K562 (cell line): ENCODE measurements around the gene ANKS3. TPM values are rescaled to one million over a fixed set of nuclear protein-coding genes. Genes with fewer than 3 reads are reported as not detected.
A peak's percentile ranks its signal among the peaks of the same experiment; 100 is the strongest.

ENCODE experiments used
- ATAC-seq: fragments of 200-7000 bp; cut with Tn5 transposase; 3 replicates; pipeline ENCODE4 v1.9.1; 2020; ENCODE audit warnings: moderate library complexity
- BruUV-seq: library from RNA; stranded (reverse); fragments of 400-500 nt; replicated peaks from 2 replicates; lab custom pipeline; 2021; lab: Mats Ljungman, UMichigan
- CTCF ChIA-PET: fragments of 300-600 bp; formaldehyde crosslinking; extraction: SDS; loops from one replicate; lab custom pipeline; 2021; ENCODE audit warnings: low intra/inter-chr PET ratio; lab: Yijun Ruan, JAX
- POLR2A ChIA-PET: fragments of 300-600, 350-650 bp; sonication (Branson Sonifier 250); formaldehyde crosslinking; extraction: SDS; loops from one replicate; lab custom pipeline; 2021; ENCODE audit warnings: antibody characterized with exemption, inconsistent platforms; lab: Yijun Ruan, JAX
- DNase-seq, 4 experiments: peaks; one replicate each; pipeline versions ENCODE4 v3.0.0 to v3.0.0-alpha.2; 2011 to 2018; ENCODE audit warnings: low spot score in 3 of 4, mixed read lengths in 3 of 4; ENCODE audit errors: extremely low read depth in 1 of 4
- FAIRE-seq: peaks from 2 replicates; lab custom pipeline; 2011; peaks lifted over from hg19 to GRCh38; lab: Jason Lieb, UNC
- H2AFZ ChIP-seq: 2 replicates; pipeline ENCODE4 v1.6.0; 2011; ENCODE audit warnings: low read depth, low read length, control low read depth, inconsistent platforms
- H3K27ac ChIP-seq: fragments of 200-600 bp; 3 replicates; pipeline ENCODE4 v1.8.0; 2011; ENCODE audit warnings: low read depth, mild to moderate bottlenecking, control low read depth, inconsistent platforms, low read length, moderate library complexity, mixed read lengths; ENCODE audit errors: extremely low read depth
- H3K27me3 ChIP-seq, 2 experiments: fragments of 300-600 bp in 1 of 2; 2 replicates in 1 of 2; 3 replicates in 1 of 2; pipeline versions ENCODE4 v1.6.0 to v1.8.0; 2011; ENCODE audit warnings: inconsistent platforms in 2 of 2, low read length in 2 of 2, mild to moderate bottlenecking in 1 of 2, mixed read lengths in 1 of 2, moderate library complexity in 1 of 2; ENCODE audit not compliant: control insufficient read depth in 2 of 2, insufficient read depth in 2 of 2
- H3K36me3 ChIP-seq: fragments of 300-600 bp; 3 replicates; pipeline ENCODE4 v1.8.0; 2011; ENCODE audit warnings: mild to moderate bottlenecking, low read length, inconsistent platforms; ENCODE audit not compliant: control insufficient read depth, insufficient read depth
- H3K4me1 ChIP-seq, 2 experiments: fragments of 200-600 bp in 1 of 2; replicated peaks in 1 of 2; 2 replicates in 1 of 2; 3 replicates in 1 of 2; pipeline versions ENCODE4 v1.5.1 to v1.8.0; 2011; ENCODE audit warnings: inconsistent platforms in 2 of 2, low read length in 2 of 2, mild to moderate bottlenecking in 1 of 2, mixed read lengths in 1 of 2, moderate library complexity in 1 of 2; ENCODE audit not compliant: control insufficient read depth in 2 of 2, insufficient read depth in 2 of 2
- H3K4me2 ChIP-seq: 2 replicates; pipeline ENCODE4 v1.6.1; 2011; ENCODE audit warnings: low read length, control low read depth, inconsistent platforms, mixed read lengths; ENCODE audit not compliant: insufficient read depth
- H3K4me3 ChIP-seq: fragments of 200-600 bp; sonication (generic), shearing (Covaris generic); 2 replicates; pipeline ENCODE4 v1.5.1; 2016; ENCODE audit warnings: control low read depth, inconsistent platforms
- H3K79me2 ChIP-seq: fragments of 200-600 bp; 3 replicates; pipeline ENCODE4 v1.8.0; 2011; ENCODE audit warnings: low read length, inconsistent platforms; ENCODE audit not compliant: control insufficient read depth, insufficient read depth
- H3K9ac ChIP-seq, 2 experiments: 2 replicates each; pipeline versions ENCODE4 v1.6.0 to v1.6.1; 2011; ENCODE audit warnings: low read depth in 2 of 2, low read length in 2 of 2, control low read depth in 1 of 2, inconsistent platforms in 1 of 2, mild to moderate bottlenecking in 1 of 2, mixed read lengths in 1 of 2; ENCODE audit not compliant: insufficient read depth in 1 of 2
- H3K9me1 ChIP-seq: one replicate; pipeline ENCODE4 v1.6.0; 2011; ENCODE audit warnings: inconsistent platforms, mild to moderate bottlenecking, low read length, moderate library complexity; ENCODE audit not compliant: control insufficient read depth, insufficient read depth
- H3K9me3 ChIP-seq: replicated peaks from 2 replicates; pipeline ENCODE4 v1.5.1; 2011; ENCODE audit warnings: low read depth, low read length, inconsistent platforms; ENCODE audit not compliant: control insufficient read depth, insufficient read depth
- H4K20me1 ChIP-seq: replicated peaks from 2 replicates; pipeline ENCODE4 v1.6.1; 2011; ENCODE audit warnings: low read length, inconsistent platforms, mixed read lengths; ENCODE audit not compliant: control insufficient read depth, insufficient read depth
- GABPB2 ChIP-seq: fragments of 250-450 bp; sonication (Bioruptor Pico); conservative IDR thresholded peaks from 2 replicates; pipeline ENCODE4 v1.5.1; 2021; ENCODE audit warnings: mild to moderate bottlenecking
- RB1 ChIP-seq: fragments of 450-650 bp; IDR thresholded peaks from 2 replicates; pipeline ENCODE4 v1.6.1; 2017; ENCODE audit warnings: low read depth, mild to moderate bottlenecking
- RBFOX2 ChIP-seq: fragments of 200-400 bp; formaldehyde crosslinking; IDR thresholded peaks from 2 replicates; pipeline ENCODE4 v1.6.1; 2017; ENCODE audit warnings: low read depth, mild to moderate bottlenecking, low read length, moderate library complexity
- RBM15 ChIP-seq: fragments of 200-400 bp; formaldehyde crosslinking; IDR thresholded peaks from 2 replicates; pipeline ENCODE4 v1.6.1; 2018; ENCODE audit warnings: mild to moderate bottlenecking, low read length, moderate library complexity; ENCODE audit not compliant: insufficient read depth
- SIN3A ChIP-seq, 2 experiments: fragments of 150-350 bp in 1 of 2; IDR thresholded peaks; 2 replicates each; pipeline ENCODE4 v1.6.1; 2011 to 2016; ENCODE audit warnings: borderline replicate concordance in 2 of 2, low read depth in 2 of 2, low read length in 2 of 2, mild to moderate bottlenecking in 2 of 2, moderate library complexity in 2 of 2; ENCODE audit not compliant: control insufficient read depth in 1 of 2
- WGBS: fragments of 100-300 bp; shearing (Covaris generic); methylation state at CpG from one replicate; pipeline ENCODE4 v1.1.6; 2016; ENCODE audit warnings: low coverage, mixed read lengths; ENCODE audit not compliant: insufficient coverage; ENCODE audit errors: missing lambda C conversion rate; 5-methylcytosine and 5-hydroxymethylcytosine counted together
- in situ Hi-C: fragments of 300-500 bp; cut with MboI; formaldehyde crosslinking; loops from 4 replicates; pipeline ENCODE4 v1.15.0; 2018; ENCODE audit warnings: inconsistent platforms, mixed read lengths
- intact Hi-C: fragments of 100-400 bp; cut with micrococcal nuclease; formaldehyde crosslinking; loops from 2 replicates; pipeline ENCODE4 v1.14.2; 2022
- polyA plus RNA-seq, 8 experiments: library from polyadenylated mRNA; depleted of rRNA in 4 of 8; stranded (reverse) in 5 of 8; unstranded in 3 of 8; fragments of >200 nt; fragmentation: Nextera tagmentation in 2 of 8; fragmentation: Illumina TruSeq in 1 of 8; extraction: Ambion mirVana in 2 of 8; extraction: Trizol in 1 of 8; gene quantifications; 2 replicates each; pipeline versions ENCODE4 v1.2.1 to v1.2.3, GENCODE V29; 2011 to 2014; ENCODE audit warnings: inconsistent platforms in 1 of 8, missing spikeins in 1 of 8
- total RNA-seq, 7 experiments: library from RNA; depleted of rRNA in 6 of 7; stranded (reverse); fragments of >200 nt in 6 of 7; fragmentation: Illumina TruSeq in 2 of 7; extraction: Trizol in 2 of 7; gene quantifications; 2 replicates each; pipeline versions ENCODE4 v1.2.1 to v1.2.3, GENCODE V29; 2011 to 2021; ENCODE audit warnings: low replicate concordance in 1 of 7
- TF ChIP-seq, protein P1 (sequence below): fragments of 250-450 bp; sonication (Bioruptor Pico); IDR thresholded peaks from 2 replicates; pipeline ENCODE4 v1.4.0; 2020; ENCODE audit warnings: mild to moderate bottlenecking
- TF ChIP-seq, protein P2 (sequence below): sonication (generic); formaldehyde crosslinking; IDR thresholded peaks from 2 replicates; pipeline ENCODE4 v1.8.0; 2023; ENCODE audit warnings: missing genetic modification reagents, mild to moderate bottlenecking, borderline replicate concordance
- TF ChIP-seq, protein P3 (sequence below): sonication (generic); formaldehyde crosslinking; IDR thresholded peaks from 2 replicates; pipeline ENCODE4 v1.8.1; 2023; ENCODE audit warnings: mild to moderate bottlenecking, missing genetic modification reagents

Gene ANKS3
- total and polyA plus RNA-seq, 9 of the 15 experiments (the other 6 are each of a cell fraction or from before 2014, with no cell fraction given): 0.43 to 25.7 (median 14.8) TPM

DNA sequence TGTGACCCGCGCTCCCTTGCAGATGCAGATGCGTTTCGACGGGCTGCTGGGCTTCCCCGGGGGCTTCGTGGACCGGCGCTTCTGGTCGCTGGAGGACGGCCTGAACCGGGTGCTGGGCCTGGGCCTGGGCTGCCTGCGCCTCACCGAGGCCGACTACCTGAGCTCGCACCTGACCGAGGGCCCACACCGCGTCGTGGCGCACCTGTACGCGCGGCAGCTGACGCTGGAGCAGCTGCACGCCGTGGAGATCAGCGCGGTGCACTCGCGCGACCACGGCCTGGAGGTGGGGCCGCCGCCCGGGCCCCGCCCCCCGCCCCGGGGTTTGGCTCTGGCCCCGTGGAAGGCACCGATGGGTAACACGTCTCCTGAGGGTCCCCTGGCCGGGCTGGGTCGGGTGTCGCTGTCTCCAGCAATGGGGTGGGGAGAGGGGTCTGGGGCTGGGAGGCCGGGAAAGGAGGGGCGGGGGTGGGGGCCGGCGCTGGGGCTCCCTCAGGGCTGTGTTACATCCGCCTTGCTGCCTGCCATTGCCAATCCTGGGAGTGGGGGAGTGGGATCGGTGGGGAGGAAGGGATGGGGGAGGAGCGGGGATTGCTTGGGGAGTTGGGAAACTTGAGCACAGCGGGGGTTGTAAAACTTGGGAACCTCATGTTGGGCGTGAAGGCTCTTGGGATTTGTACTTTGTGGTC is 40.0 kb downstream of the ANKS3 start (continued):
- TF ChIP-seq RBM15 (no peak), GABPB2 (CRISPR knock-in tag) (no peak), RBFOX2 (peak; percentile 75), RB1 (0 out of 2 replicates have a peak, but pooled peaks have one; percentile 3), SIN3A (IDR thresholded peaks at IDR 0.05; ENCODE audit: borderline replicate concordance in 2 of 2, control insufficient read depth in 1 of 2, low read depth in 2 of 2, low read length in 2 of 2) (peak in 1 of 2 experiments; percentile 86; a peak in 1 of 4 replicates)
- TF ChIP-seq, protein P1, sequence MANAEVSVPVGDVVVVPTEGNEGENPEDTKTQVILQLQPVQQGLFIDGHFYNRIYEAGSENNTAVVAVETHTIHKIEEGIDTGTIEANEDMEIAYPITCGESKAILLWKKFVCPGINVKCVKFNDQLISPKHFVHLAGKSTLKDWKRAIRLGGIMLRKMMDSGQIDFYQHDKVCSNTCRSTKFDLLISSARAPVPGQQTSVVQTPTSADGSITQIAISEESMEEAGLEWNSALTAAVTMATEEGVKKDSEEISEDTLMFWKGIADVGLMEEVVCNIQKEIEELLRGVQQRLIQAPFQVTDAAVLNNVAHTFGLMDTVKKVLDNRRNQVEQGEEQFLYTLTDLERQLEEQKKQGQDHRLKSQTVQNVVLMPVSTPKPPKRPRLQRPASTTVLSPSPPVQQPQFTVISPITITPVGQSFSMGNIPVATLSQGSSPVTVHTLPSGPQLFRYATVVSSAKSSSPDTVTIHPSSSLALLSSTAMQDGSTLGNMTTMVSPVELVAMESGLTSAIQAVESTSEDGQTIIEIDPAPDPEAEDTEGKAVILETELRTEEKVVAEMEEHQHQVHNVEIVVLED: peak; percentile 75

DNA sequence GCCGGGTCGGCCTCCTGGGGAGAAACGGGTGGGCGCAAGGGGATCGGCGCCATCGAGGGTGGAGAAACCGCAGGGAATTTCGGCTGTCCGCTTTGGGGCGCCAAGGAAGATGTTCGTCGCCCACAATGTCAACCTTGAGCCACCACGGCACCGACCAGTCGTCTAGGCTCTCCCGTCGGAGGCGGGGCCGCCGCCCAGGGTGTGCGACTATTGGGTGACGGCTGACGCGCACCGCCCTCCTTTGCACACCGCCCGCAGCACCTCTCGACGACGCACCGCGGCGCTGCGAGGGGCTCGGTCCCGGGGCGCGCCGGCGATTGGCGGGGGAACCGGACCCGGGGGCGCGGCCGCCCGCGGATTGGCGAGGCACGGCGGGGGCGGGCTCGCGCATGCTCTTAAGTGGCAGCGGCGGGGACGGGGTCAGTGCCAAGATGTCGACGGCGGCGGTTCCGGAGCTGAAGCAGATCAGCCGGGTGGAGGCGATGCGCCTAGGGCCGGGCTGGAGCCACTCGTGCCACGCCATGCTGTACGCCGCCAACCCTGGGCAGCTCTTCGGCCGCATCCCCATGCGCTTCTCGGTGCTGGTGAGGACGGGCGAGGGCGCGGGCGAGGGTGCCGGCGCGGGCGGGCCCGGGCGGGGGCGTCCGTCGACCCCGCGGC is 40.6 kb downstream of the ANKS3 start, which contains the start of gene NUDT16L1:
NUDT16L1 (plus strand) TSS at position 267 of the 660 bp plus-strand sequence; CDS start at position 432, 165 bp downstream.
- in situ Hi-C loops: no loop called here
- peaks cover 12% of the 10 kb centered on the region for H3K79me2 ChIP-seq
- BruUV-seq: no TSS peak
- H3K27ac ChIP-seq: peak within 1 kb of the TSS; percentile 86
- POLR2A ChIA-PET: interaction anchor here (0.6 to 1.0 kb wide), 3 partner anchors 18 to 1874 kb away, joined by 3 read pairs; no protein-coding TSS in a partner anchor
- intact Hi-C loops: no loop called here
- no peaks in the 10 kb centered on the region for H3K9me3 ChIP-seq
- FAIRE-seq: peak; percentile 98
- WGBS: 0% methylated on average over 56 of the region's 91 CpGs
- H3K36me3 ChIP-seq: peaks cover 45% of the 10 kb centered on the region; the same call in 2 of the 3 replicates
- peak; percentile 96 for ATAC-seq
- H3K4me2 ChIP-seq: peak within 1 kb of the TSS; percentile 96
- peak; percentile 97 to 99 (median 98) for DNase-seq
- peaks cover 3% of the 10 kb centered on the region for H3K9me1 ChIP-seq
- peaks cover 0 to 82% of the 10 kb centered on the region in 2 experiments; a peak in 3 of 5 replicates for H3K4me1 ChIP-seq
- CTCF ChIA-PET: interaction anchor here (0.6 kb wide), 1 partner anchor 191 kb away, joined by 3 read pairs; no protein-coding TSS in a partner anchor
- peak within 1 kb of the TSS; percentile 93 for H2AFZ ChIP-seq
- H3K4me3 ChIP-seq: peak within 1 kb of the TSS; percentile 97
- peaks cover 8% of the 10 kb centered on the region; the same call in 1 of the 2 replicates for H4K20me1 ChIP-seq
- peak within 1 kb of the TSS; percentile 77 to 99 for H3K9ac ChIP-seq
- no peaks in the 10 kb centered on the region for H3K27me3 ChIP-seq
- TF ChIP-seq, protein P2, sequence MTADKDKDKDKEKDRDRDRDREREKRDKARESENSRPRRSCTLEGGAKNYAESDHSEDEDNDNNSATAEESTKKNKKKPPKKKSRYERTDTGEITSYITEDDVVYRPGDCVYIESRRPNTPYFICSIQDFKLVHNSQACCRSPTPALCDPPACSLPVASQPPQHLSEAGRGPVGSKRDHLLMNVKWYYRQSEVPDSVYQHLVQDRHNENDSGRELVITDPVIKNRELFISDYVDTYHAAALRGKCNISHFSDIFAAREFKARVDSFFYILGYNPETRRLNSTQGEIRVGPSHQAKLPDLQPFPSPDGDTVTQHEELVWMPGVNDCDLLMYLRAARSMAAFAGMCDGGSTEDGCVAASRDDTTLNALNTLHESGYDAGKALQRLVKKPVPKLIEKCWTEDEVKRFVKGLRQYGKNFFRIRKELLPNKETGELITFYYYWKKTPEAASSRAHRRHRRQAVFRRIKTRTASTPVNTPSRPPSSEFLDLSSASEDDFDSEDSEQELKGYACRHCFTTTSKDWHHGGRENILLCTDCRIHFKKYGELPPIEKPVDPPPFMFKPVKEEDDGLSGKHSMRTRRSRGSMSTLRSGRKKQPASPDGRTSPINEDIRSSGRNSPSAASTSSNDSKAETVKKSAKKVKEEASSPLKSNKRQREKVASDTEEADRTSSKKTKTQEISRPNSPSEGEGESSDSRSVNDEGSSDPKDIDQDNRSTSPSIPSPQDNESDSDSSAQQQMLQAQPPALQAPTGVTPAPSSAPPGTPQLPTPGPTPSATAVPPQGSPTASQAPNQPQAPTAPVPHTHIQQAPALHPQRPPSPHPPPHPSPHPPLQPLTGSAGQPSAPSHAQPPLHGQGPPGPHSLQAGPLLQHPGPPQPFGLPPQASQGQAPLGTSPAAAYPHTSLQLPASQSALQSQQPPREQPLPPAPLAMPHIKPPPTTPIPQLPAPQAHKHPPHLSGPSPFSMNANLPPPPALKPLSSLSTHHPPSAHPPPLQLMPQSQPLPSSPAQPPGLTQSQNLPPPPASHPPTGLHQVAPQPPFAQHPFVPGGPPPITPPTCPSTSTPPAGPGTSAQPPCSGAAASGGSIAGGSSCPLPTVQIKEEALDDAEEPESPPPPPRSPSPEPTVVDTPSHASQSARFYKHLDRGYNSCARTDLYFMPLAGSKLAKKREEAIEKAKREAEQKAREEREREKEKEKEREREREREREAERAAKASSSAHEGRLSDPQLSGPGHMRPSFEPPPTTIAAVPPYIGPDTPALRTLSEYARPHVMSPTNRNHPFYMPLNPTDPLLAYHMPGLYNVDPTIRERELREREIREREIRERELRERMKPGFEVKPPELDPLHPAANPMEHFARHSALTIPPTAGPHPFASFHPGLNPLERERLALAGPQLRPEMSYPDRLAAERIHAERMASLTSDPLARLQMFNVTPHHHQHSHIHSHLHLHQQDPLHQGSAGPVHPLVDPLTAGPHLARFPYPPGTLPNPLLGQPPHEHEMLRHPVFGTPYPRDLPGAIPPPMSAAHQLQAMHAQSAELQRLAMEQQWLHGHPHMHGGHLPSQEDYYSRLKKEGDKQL (CRISPR knock-in tag): no peak
- TF ChIP-seq, protein P3, sequence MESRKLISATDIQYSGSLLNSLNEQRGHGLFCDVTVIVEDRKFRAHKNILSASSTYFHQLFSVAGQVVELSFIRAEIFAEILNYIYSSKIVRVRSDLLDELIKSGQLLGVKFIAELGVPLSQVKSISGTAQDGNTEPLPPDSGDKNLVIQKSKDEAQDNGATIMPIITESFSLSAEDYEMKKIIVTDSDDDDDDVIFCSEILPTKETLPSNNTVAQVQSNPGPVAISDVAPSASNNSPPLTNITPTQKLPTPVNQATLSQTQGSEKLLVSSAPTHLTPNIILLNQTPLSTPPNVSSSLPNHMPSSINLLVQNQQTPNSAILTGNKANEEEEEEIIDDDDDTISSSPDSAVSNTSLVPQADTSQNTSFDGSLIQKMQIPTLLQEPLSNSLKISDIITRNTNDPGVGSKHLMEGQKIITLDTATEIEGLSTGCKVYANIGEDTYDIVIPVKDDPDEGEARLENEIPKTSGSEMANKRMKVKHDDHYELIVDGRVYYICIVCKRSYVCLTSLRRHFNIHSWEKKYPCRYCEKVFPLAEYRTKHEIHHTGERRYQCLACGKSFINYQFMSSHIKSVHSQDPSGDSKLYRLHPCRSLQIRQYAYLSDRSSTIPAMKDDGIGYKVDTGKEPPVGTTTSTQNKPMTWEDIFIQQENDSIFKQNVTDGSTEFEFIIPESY (CRISPR knock-in tag): peak; percentile 25; the same call in 1 of the 2 replicates
